Lower lobe of right lung (tissue), 2 donors: ENCODE measurements around the gene ARVCF. TPM values are rescaled to one million over a fixed set of nuclear protein-coding genes. Genes with fewer than 3 reads are reported as not detected.

Source experiments
- ATAC-seq, 2 donors: fragments of 200-7000 bp; cut with Tn5 transposase; one replicate each; pipeline ENCODE4 v1.9.1; 2020 to 2022; ENCODE audit warnings: mild to moderate bottlenecking in 2 of 2, moderate library complexity in 2 of 2
- DNase-seq: peaks from one replicate; pipeline ENCODE4 v3.0.0-alpha.2; 2020
- H3K27ac ChIP-seq: fragments of 200-600 bp; one replicate; pipeline ENCODE4 v1.8.0; 2022
- H3K27me3 ChIP-seq: fragments of 200-600 bp; one replicate; pipeline ENCODE4 v1.8.0; 2022; ENCODE audit warnings: low read depth
- H3K36me3 ChIP-seq: fragments of 200-600 bp; one replicate; pipeline ENCODE4 v1.8.0; 2022; ENCODE audit warnings: mild to moderate bottlenecking
- H3K4me1 ChIP-seq: fragments of 200-600 bp; one replicate; pipeline ENCODE4 v1.8.0; 2022
- H3K4me3 ChIP-seq: fragments of 200-600 bp; one replicate; pipeline ENCODE4 v1.8.0; 2022; ENCODE audit warnings: mild to moderate bottlenecking
- H3K9me3 ChIP-seq: fragments of 200-600 bp; one replicate; pipeline ENCODE4 v1.8.0; 2022
- intact Hi-C: fragments of 100-400 bp; cut with DNase I; formaldehyde crosslinking; loops from one replicate; pipeline ENCODE4 v1.11.0; 2022
- total RNA-seq: library from RNA; stranded (reverse); fragmentation: NEBNext Ultra II Directional; extraction: Animal tissue kit (Norgen Biotek cat#: 25700); gene quantifications from one replicate; pipeline ENCODE4 v1.2.1, GENCODE V29; 2021
- TF ChIP-seq, protein P1 (sequence below): fragments of 200-600 bp; IDR thresholded peaks from one replicate; pipeline ENCODE4 v1.8.0; 2022; ENCODE audit warnings: antibody characterized with exemption, mild to moderate bottlenecking
- donor health status: DM: no; HTN: yes; CAD: no; lungs with severe emphysema.

The ARVCF gene
- total RNA-seq, 1 donor from 2014 or later, result 16.8 TPM

- intact Hi-C loops, result no loop called here
- DNase-seq (peak; percentile 80), ATAC-seq (peak; percentile 62 to 66)
- Histone ChIP-seq H3K27ac (peak overlapping the region; percentile 31), H3K36me3 (peaks cover 9% of the 10 kb centered on the region), H3K4me3 (peak overlapping the region; percentile 38), H3K27me3 (no peaks in the 10 kb centered on the region), H3K9me3 (no peaks in the 10 kb centered on the region), H3K4me1 (peaks cover 40% of the 10 kb centered on the region)
- TF ChIP-seq, protein P1, sequence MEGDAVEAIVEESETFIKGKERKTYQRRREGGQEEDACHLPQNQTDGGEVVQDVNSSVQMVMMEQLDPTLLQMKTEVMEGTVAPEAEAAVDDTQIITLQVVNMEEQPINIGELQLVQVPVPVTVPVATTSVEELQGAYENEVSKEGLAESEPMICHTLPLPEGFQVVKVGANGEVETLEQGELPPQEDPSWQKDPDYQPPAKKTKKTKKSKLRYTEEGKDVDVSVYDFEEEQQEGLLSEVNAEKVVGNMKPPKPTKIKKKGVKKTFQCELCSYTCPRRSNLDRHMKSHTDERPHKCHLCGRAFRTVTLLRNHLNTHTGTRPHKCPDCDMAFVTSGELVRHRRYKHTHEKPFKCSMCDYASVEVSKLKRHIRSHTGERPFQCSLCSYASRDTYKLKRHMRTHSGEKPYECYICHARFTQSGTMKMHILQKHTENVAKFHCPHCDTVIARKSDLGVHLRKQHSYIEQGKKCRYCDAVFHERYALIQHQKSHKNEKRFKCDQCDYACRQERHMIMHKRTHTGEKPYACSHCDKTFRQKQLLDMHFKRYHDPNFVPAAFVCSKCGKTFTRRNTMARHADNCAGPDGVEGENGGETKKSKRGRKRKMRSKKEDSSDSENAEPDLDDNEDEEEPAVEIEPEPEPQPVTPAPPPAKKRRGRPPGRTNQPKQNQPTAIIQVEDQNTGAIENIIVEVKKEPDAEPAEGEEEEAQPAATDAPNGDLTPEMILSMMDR, result no peak
Observed at GRCh38 chr22:19959043-19959586, 57.5 kb downstream of the ARVCF start.

DNA sequence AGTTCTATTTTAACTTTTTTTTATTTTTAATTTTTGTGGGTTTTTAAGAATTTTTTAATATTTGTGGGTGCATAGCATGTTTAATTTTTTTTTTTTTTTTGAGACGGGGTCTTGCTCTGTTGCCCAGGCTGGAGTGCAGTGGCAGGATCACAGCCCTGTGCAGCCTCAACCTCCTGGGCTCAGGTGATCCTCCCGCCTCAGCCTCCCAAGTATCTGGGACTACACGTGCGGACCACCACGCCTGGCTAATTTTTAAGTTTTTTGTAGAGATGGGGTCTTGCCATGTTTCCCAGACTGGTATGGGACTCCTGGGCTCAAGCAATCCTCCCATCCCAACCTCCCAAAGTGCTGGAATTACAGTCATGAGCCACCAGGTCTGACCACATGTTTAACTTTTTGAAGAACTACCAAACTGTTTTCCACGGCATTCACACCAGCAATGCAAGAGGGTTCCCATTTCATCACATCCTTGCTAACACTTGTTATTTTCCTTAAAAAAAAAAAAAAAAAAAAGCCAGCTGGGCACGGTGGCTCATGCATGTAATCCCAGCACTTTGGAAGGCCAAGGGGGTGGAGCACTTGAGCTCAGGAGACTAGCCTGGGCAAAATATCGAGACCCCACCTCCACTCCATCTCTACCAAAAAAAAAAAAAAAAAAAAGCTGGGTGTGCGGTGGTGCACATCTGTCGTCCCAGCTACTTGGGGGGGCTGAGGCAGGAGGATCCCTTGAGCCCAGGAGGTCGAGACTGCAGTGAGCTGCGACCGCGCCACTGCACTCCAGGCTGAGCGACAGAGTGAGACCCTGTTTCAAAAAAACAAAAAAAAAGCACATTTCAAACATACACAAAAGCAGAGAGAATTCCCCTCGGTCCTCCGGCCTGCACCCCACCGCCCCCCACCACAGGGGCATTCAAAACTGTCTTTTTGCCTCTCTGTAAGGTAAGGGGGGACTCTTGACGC, 58.3 kb downstream of the ARVCF start:
- H3K4me3 ChIP-seq, result peak overlapping the region; percentile 38
- H3K27ac ChIP-seq, result peak overlapping the region; percentile 31
- H3K9me3 ChIP-seq, result no peaks in the 10 kb centered on the region
- no peaks in the 10 kb centered on the region for H3K27me3 ChIP-seq
- DNase-seq (peak; percentile 23), ATAC-seq (no peak)
- TF ChIP-seq, protein P1, result no peak
- H3K36me3 ChIP-seq, result peaks cover 2% of the 10 kb centered on the region
- intact Hi-C loops, result no loop called here
- H3K4me1 ChIP-seq, result peaks cover 45% of the 10 kb centered on the region

DNA sequence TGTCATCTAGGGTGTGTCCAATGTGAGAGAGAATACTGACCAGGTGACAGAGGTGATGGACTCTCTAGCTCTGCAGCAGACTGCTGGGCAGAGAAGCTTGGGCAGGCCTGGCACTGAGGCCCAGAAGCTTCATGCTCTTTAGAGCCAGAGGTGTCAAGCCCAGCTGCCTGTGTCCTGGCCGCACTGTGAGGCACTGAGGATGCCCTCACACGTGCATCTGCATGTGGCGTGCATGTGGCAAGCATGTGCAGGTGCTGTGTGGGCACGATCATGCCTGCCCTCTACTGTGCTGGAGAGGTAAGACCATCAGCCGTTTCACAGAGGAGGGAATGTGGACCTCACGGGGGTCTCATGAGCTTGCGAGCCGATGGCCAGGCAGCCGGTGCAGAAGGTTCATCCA, 59.2 kb downstream of the ARVCF start:
- DNase-seq (peak; percentile 44), ATAC-seq (no peak)
- Histone ChIP-seq H3K27ac (no peak overlapping the region), H3K9me3 (no peaks in the 10 kb centered on the region), H3K4me3 (no peak overlapping the region), H3K36me3 (no peaks in the 10 kb centered on the region), H3K27me3 (no peaks in the 10 kb centered on the region), H3K4me1 (peaks cover 45% of the 10 kb centered on the region)
- intact Hi-C loops, result no loop called here
- TF ChIP-seq, protein P1, result no peak

DNA sequence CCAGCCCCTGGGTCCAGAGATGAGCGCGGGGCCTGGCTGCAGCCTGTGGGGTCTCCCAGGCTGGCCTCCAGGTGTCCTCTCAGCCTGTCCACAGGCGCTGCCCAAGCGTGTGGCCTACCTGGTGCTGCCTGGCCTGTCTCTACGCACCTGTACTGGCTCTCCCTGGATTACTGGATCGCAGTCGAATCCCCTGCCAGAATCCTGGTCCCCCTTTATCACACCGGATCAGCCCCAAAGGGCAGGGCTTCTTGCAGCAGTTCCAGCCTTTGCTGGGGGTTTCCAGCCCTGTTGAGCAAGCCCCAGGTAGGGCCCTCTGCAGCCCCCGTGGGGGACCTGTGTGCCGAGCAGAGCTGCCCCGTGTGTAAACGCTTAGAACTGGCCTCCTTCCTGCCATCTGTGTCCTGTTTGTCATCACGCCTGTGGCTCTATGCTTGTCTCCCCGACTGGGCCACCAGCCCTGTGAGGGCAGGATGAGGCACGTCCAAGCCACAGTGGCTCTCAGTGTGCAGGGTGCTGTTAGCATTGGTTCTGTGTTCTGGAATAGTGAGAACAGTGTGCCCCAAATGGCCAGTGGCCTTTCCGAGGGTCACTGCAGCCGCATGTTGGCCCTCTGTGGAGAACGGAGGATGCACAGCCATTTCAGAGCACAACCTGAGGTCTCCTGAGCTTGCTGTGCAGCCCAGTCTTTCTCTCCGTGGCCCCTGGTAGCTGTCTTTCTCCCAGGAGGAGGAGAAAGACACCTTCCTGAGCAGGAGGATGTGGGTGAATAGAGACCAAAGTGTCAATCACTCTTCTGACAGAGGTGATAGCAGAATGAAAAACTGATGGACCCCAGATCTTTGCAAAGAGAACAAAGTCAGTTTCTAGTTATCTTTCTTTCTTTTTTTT, 61.1 kb downstream of the ARVCF start:
- Histone ChIP-seq H3K9me3 (no peaks in the 10 kb centered on the region), H3K36me3 (peaks cover 10% of the 10 kb centered on the region), H3K27ac (peak overlapping the region; percentile 41), H3K27me3 (no peaks in the 10 kb centered on the region), H3K4me3 (no peak overlapping the region), H3K4me1 (peaks cover 37% of the 10 kb centered on the region)
- DNase-seq, result peak; percentile 37
- intact Hi-C loops, result no loop called here
- TF ChIP-seq, protein P1, result no peak
- ATAC-seq, result no peak

DNA sequence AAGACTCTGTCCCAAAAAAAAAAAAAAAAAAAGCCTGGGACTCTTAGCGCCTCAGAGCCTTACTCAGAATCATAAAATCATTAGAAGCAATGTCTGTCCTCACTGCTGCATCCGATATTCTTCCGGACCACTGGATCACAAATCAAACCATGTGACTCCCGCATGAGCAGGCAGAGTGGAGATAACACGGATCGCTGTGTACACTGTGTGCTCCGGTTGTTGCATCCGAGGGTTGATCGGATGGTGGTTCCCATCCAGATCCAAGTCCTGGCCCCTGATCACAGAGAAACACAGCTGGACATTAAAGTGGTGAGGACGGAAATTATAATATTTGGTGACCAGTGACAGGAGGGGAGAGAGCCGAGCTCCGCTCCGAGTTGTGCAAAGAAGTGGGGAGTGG, 65.3 kb downstream of the ARVCF start:
- no peaks in the 10 kb centered on the region for H3K9me3 ChIP-seq
- peaks cover 13% of the 10 kb centered on the region for H3K36me3 ChIP-seq
- DNase-seq (peak; percentile 16), ATAC-seq (no peak)
- H3K4me3 ChIP-seq, result no peak overlapping the region
- intact Hi-C loops, result no loop called here
- no peaks in the 10 kb centered on the region for H3K27me3 ChIP-seq
- TF ChIP-seq, protein P1, result no peak
- no peak overlapping the region for H3K27ac ChIP-seq
- H3K4me1 ChIP-seq, result peaks cover 36% of the 10 kb centered on the region
